ENCODE data around the gene MAPKAPK2.

DNA sequence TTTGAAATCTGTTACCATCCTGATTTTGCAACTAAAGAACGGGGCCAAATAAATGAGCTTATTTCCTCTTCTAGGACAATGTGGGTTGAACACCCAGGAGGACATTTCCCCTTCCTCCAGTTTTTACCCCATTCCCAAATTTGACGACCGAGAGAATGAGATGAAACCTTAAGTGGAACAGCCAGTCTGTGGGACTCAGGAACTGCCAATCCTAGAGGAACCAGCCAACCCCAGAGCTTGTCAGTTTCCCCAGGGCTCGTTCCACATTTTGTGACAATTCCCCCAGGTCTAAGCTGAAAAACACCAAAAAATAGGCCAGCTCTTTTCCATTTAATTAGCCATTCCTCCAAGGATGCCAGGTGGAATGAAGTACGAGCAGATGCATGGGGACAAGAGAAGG is 21.3 kb upstream of the MAPKAPK2 start:
- TF ChIP-seq, protein P1, sequence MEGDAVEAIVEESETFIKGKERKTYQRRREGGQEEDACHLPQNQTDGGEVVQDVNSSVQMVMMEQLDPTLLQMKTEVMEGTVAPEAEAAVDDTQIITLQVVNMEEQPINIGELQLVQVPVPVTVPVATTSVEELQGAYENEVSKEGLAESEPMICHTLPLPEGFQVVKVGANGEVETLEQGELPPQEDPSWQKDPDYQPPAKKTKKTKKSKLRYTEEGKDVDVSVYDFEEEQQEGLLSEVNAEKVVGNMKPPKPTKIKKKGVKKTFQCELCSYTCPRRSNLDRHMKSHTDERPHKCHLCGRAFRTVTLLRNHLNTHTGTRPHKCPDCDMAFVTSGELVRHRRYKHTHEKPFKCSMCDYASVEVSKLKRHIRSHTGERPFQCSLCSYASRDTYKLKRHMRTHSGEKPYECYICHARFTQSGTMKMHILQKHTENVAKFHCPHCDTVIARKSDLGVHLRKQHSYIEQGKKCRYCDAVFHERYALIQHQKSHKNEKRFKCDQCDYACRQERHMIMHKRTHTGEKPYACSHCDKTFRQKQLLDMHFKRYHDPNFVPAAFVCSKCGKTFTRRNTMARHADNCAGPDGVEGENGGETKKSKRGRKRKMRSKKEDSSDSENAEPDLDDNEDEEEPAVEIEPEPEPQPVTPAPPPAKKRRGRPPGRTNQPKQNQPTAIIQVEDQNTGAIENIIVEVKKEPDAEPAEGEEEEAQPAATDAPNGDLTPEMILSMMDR (IDR thresholded peaks at IDR 0.05) = no peak
- TF ChIP-seq POLR2A (IDR thresholded peaks at IDR 0.05) (no peak), EP300 (IDR thresholded peaks at IDR 0.05) (no peak)
